Neural cell (in vitro differentiated cells): Measurements from ENCODE around the gene GNG3. TPM values are rescaled to one million over a fixed set of nuclear protein-coding genes. Genes with fewer than 3 reads are reported as not detected.
A peak's percentile ranks its signal among the peaks of the same experiment; 100 is the strongest.

ENCODE experiments used
- H2AFZ ChIP-seq: fragments of 200-600, 300-800 bp; sonication (generic), shearing (Covaris generic); 2 replicates; pipeline ENCODE4 v1.6.0; 2014; ENCODE audit warnings: low read depth, mild to moderate bottlenecking, antibody characterized with exemption, low read length, moderate library complexity
- H3F3A ChIP-seq: fragments of 200-600 bp; shearing (Covaris generic); 2 replicates; pipeline ENCODE4 v1.6.1; 2016; ENCODE audit warnings: mild to moderate bottlenecking, moderate library complexity, mixed read lengths, antibody characterized with exemption, low read length; ENCODE audit not compliant: insufficient read depth, poor library complexity, severe bottlenecking
- H3K27ac ChIP-seq: fragments of 200-600, 300-800 bp; sonication (generic), shearing (Covaris generic); 2 replicates; pipeline ENCODE4 v1.5.1; 2014; ENCODE audit warnings: mild to moderate bottlenecking, low read length, moderate library complexity
- H3K27me3 ChIP-seq: fragments of 300-800, 200-600 bp; sonication (generic), shearing (Covaris generic); 2 replicates; pipeline ENCODE4 v1.6.0; 2014; ENCODE audit warnings: mild to moderate bottlenecking, low read depth, low read length, moderate library complexity; ENCODE audit not compliant: insufficient read depth
- H3K36me3 ChIP-seq: fragments of 300-800, 200-600 bp; sonication (generic), shearing (Covaris generic); 2 replicates; pipeline ENCODE4 v1.5.1; 2014; ENCODE audit warnings: mild to moderate bottlenecking, antibody characterized with exemption, low read length, moderate library complexity; ENCODE audit not compliant: insufficient read depth
- H3K4me2 ChIP-seq: fragments of 300-800, 200-600 bp; sonication (generic), shearing (Covaris generic); 2 replicates; pipeline ENCODE4 v1.6.0; 2014; ENCODE audit warnings: mild to moderate bottlenecking, low read length
- H3K4me3 ChIP-seq: fragments of 300-800, 200-600 bp; sonication (generic), shearing (Covaris generic); 2 replicates; pipeline ENCODE4 v1.5.1; 2014; ENCODE audit warnings: mild to moderate bottlenecking, low read length, moderate library complexity
- H3K79me2 ChIP-seq: fragments of 200-600 bp; shearing (Covaris generic); replicated peaks from 2 replicates; pipeline ENCODE4 v1.6.0; 2014; ENCODE audit warnings: mild to moderate bottlenecking, low read length, moderate library complexity; ENCODE audit not compliant: insufficient read depth
- H3K9ac ChIP-seq: fragments of 300-800, 200-600 bp; sonication (generic), shearing (Covaris generic); 2 replicates; pipeline ENCODE4 v1.6.1; 2016; ENCODE audit warnings: mild to moderate bottlenecking, low read length, mixed read lengths
- H3K9me2 ChIP-seq: fragments of 200-600 bp; shearing (Covaris generic); 2 replicates; pipeline ENCODE4 v1.6.1; 2016; ENCODE audit warnings: mild to moderate bottlenecking, low read length, mixed read lengths; ENCODE audit not compliant: insufficient read depth
- H3K9me3 ChIP-seq: fragments of 200-600, 300-800 bp; sonication (generic), shearing (Covaris generic); 2 replicates; pipeline ENCODE4 v1.6.1; 2016; ENCODE audit warnings: mild to moderate bottlenecking, mixed run types, low read length, moderate library complexity, mixed read lengths
- H4K20me1 ChIP-seq: fragments of 200-600 bp; shearing (Covaris generic); 2 replicates; pipeline ENCODE4 v1.6.1; 2016; ENCODE audit warnings: mild to moderate bottlenecking, mixed run types; ENCODE audit not compliant: insufficient read depth
- EP300 ChIP-seq: fragments of 450-650 bp; conservative IDR thresholded peaks from 2 replicates; pipeline ENCODE4 v1.6.1; 2014; ENCODE audit warnings: antibody characterized with exemption, mild to moderate bottlenecking, moderate library complexity; ENCODE audit not compliant: poor library complexity, severe bottlenecking
- EZH2 ChIP-seq: fragments of 200-600, 300-800 bp; shearing (Covaris generic), sonication (generic); IDR thresholded peaks from 2 replicates; pipeline ENCODE4 v1.6.1; 2014; ENCODE audit warnings: antibody characterized with exemption, low read length, borderline replicate concordance, mild to moderate bottlenecking; ENCODE audit not compliant: insufficient read depth, poor library complexity, severe bottlenecking
- MXI1 ChIP-seq: fragments of 450-650 bp; conservative IDR thresholded peaks from 2 replicates; pipeline ENCODE4 v1.6.1; 2014; ENCODE audit warnings: antibody characterized with exemption, mild to moderate bottlenecking; ENCODE audit not compliant: poor library complexity, severe bottlenecking
- POLR2AphosphoS5 ChIP-seq: IDR thresholded peaks from 2 replicates; pipeline ENCODE4 v1.6.1; 2012
- RAD21 ChIP-seq: fragments of 450-650 bp; conservative IDR thresholded peaks from 2 replicates; pipeline ENCODE4 v1.6.1; 2014; ENCODE audit warnings: antibody characterized with exemption, mild to moderate bottlenecking, moderate library complexity
- REST ChIP-seq: IDR thresholded peaks from 2 replicates; pipeline ENCODE4 v1.6.1; 2012; ENCODE audit warnings: borderline replicate concordance
- SMC3 ChIP-seq: fragments of 450-650 bp; conservative IDR thresholded peaks from 2 replicates; pipeline ENCODE4 v1.6.1; 2014; ENCODE audit warnings: antibody characterized with exemption, mild to moderate bottlenecking, moderate library complexity; ENCODE audit not compliant: poor library complexity
- TAF1 ChIP-seq: IDR thresholded peaks from 2 replicates; pipeline ENCODE4 v1.6.1; 2012; ENCODE audit warnings: low read depth
- polyA plus RNA-seq: library from polyadenylated mRNA; depleted of rRNA; stranded (reverse); fragments of >200 nt; gene quantifications from 2 replicates; pipeline ENCODE4 v1.2.3, GENCODE V29; 2014
- TF ChIP-seq, protein P1 (sequence below): fragments of 450-650 bp; IDR thresholded peaks from 2 replicates; pipeline ENCODE4 v1.5.1; 2014; ENCODE audit warnings: antibody characterized with exemption, mild to moderate bottlenecking, moderate library complexity; ENCODE audit not compliant: poor library complexity, severe bottlenecking

The GNG3 gene
- polyA plus RNA-seq, 1 donor from 2014 or later = 121 TPM

DNA sequence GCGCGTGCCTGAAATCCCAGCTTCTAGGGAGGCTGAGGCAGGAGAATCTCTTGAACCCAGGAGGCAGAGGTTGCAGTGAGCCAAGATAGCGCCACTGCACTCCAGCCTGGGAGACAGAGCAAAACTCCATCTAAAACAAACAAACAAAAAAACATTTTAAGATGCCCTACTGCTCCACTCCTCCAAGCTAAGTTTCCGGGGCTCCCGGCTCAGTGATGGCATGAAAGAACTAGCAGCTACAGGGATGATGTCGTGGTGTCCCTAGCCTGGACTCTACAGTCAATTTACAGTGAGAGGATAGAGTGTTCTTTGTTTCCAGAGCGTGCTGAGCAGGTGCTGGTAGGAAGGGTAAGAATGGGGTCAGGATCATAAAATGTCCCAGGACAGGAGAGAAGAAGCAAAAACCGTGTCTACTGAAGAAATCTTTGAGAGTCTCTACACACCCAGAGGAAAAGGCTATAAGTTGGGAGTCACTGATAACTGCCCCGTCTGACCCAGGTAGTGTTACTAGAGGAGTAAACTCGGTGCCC lies 47.7 kb downstream of the GNG3 start:
- Histone ChIP-seq H3F3A (no peaks in the 10 kb centered on the region), H3K9me3 (no peaks in the 10 kb centered on the region), H3K4me3 (no peak overlapping the region), H4K20me1 (no peaks in the 10 kb centered on the region), H3K36me3 (no peaks in the 10 kb centered on the region), H3K9me2 (no peaks in the 10 kb centered on the region), H2AFZ (no peak overlapping the region), H3K4me2 (no peak overlapping the region), H3K27me3 (no peaks in the 10 kb centered on the region), H3K79me2 (peaks cover 5% of the 10 kb centered on the region), H3K9ac (no peak overlapping the region), H3K27ac (peak overlapping the region; percentile 95)
- TF ChIP-seq POLR2AphosphoS5 (no peak), EZH2 (no peak), RAD21 (no peak), SMC3 (no peak), MXI1 (no peak), EP300 (no peak), TAF1 (no peak), REST (no peak)
- TF ChIP-seq, protein P1, sequence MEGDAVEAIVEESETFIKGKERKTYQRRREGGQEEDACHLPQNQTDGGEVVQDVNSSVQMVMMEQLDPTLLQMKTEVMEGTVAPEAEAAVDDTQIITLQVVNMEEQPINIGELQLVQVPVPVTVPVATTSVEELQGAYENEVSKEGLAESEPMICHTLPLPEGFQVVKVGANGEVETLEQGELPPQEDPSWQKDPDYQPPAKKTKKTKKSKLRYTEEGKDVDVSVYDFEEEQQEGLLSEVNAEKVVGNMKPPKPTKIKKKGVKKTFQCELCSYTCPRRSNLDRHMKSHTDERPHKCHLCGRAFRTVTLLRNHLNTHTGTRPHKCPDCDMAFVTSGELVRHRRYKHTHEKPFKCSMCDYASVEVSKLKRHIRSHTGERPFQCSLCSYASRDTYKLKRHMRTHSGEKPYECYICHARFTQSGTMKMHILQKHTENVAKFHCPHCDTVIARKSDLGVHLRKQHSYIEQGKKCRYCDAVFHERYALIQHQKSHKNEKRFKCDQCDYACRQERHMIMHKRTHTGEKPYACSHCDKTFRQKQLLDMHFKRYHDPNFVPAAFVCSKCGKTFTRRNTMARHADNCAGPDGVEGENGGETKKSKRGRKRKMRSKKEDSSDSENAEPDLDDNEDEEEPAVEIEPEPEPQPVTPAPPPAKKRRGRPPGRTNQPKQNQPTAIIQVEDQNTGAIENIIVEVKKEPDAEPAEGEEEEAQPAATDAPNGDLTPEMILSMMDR = no peak

GRCh38 chr11:62757846-62758788 lies 50.6 kb downstream of the GNG3 start:
- Histone ChIP-seq H3K9ac (no peak overlapping the region), H3K27ac (no peak overlapping the region), H3K4me2 (no peak overlapping the region)

More at GRCh38 chr11:62757846-62758788, 50.6 kb downstream of the GNG3 start:
- Histone ChIP-seq H3F3A (no peaks in the 10 kb centered on the region), H3K4me3 (no peak overlapping the region), H3K79me2 (peaks cover 16% of the 10 kb centered on the region), H3K27me3 (no peaks in the 10 kb centered on the region), H3K36me3 (no peaks in the 10 kb centered on the region), H3K9me2 (no peaks in the 10 kb centered on the region), H2AFZ (no peak overlapping the region), H4K20me1 (no peaks in the 10 kb centered on the region), H3K9me3 (no peaks in the 10 kb centered on the region)
- TF ChIP-seq EZH2 = no peak
- no peak for TF ChIP-seq EP300
- TF ChIP-seq REST = no peak
- no peak for TF ChIP-seq SMC3
- no peak for TF ChIP-seq POLR2AphosphoS5
- TF ChIP-seq RAD21 = no peak
- TF ChIP-seq MXI1 = no peak
- TF ChIP-seq TAF1 = no peak
- TF ChIP-seq, protein P1 = no peak
